ENCODE measurements around the gene EFNA5. TPM values are rescaled to one million over a fixed set of nuclear protein-coding genes. Genes with fewer than 3 reads are reported as not detected.

Gene EFNA5
- total and polyA plus RNA-seq, 2 experiments from 2014 or later = 7.5 to 10.1 TPM

GRCh38 chr5:107555425-107556090, 115.2 kb downstream of the EFNA5 start:
- no peak for DNase-seq (ENCODE audit: low spot score)
- Mint-ChIP-seq H3K27me3 (ENCODE audit: insufficient read depth, low read depth, poor library complexity) (peaks cover 5% of the 10 kb centered on the region), H3K4me1 (peaks cover 47% of the 10 kb centered on the region), H3K4me3 (no peak overlapping the region), H3K36me3 (ENCODE audit: low read depth) (no peaks in the 10 kb centered on the region), H3K9me3 (no peaks in the 10 kb centered on the region; the same call in 2 of the 3 replicates), H3K27ac (no peak overlapping the region)
- no peak for TF ChIP-seq CREB1 (CRISPR knock-in tag; IDR thresholded peaks at IDR 0.05; ENCODE audit: low read depth)
- TF ChIP-seq EZH2phosphoT487 (IDR thresholded peaks at IDR 0.05; ENCODE audit: unreplicated experiment) = no peak
- TF ChIP-seq, protein P1, sequence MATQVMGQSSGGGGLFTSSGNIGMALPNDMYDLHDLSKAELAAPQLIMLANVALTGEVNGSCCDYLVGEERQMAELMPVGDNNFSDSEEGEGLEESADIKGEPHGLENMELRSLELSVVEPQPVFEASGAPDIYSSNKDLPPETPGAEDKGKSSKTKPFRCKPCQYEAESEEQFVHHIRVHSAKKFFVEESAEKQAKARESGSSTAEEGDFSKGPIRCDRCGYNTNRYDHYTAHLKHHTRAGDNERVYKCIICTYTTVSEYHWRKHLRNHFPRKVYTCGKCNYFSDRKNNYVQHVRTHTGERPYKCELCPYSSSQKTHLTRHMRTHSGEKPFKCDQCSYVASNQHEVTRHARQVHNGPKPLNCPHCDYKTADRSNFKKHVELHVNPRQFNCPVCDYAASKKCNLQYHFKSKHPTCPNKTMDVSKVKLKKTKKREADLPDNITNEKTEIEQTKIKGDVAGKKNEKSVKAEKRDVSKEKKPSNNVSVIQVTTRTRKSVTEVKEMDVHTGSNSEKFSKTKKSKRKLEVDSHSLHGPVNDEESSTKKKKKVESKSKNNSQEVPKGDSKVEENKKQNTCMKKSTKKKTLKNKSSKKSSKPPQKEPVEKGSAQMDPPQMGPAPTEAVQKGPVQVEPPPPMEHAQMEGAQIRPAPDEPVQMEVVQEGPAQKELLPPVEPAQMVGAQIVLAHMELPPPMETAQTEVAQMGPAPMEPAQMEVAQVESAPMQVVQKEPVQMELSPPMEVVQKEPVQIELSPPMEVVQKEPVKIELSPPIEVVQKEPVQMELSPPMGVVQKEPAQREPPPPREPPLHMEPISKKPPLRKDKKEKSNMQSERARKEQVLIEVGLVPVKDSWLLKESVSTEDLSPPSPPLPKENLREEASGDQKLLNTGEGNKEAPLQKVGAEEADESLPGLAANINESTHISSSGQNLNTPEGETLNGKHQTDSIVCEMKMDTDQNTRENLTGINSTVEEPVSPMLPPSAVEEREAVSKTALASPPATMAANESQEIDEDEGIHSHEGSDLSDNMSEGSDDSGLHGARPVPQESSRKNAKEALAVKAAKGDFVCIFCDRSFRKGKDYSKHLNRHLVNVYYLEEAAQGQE (IDR thresholded peaks at IDR 0.05; ENCODE audit: unreplicated experiment) = no peak
- TF ChIP-seq, protein P2, sequence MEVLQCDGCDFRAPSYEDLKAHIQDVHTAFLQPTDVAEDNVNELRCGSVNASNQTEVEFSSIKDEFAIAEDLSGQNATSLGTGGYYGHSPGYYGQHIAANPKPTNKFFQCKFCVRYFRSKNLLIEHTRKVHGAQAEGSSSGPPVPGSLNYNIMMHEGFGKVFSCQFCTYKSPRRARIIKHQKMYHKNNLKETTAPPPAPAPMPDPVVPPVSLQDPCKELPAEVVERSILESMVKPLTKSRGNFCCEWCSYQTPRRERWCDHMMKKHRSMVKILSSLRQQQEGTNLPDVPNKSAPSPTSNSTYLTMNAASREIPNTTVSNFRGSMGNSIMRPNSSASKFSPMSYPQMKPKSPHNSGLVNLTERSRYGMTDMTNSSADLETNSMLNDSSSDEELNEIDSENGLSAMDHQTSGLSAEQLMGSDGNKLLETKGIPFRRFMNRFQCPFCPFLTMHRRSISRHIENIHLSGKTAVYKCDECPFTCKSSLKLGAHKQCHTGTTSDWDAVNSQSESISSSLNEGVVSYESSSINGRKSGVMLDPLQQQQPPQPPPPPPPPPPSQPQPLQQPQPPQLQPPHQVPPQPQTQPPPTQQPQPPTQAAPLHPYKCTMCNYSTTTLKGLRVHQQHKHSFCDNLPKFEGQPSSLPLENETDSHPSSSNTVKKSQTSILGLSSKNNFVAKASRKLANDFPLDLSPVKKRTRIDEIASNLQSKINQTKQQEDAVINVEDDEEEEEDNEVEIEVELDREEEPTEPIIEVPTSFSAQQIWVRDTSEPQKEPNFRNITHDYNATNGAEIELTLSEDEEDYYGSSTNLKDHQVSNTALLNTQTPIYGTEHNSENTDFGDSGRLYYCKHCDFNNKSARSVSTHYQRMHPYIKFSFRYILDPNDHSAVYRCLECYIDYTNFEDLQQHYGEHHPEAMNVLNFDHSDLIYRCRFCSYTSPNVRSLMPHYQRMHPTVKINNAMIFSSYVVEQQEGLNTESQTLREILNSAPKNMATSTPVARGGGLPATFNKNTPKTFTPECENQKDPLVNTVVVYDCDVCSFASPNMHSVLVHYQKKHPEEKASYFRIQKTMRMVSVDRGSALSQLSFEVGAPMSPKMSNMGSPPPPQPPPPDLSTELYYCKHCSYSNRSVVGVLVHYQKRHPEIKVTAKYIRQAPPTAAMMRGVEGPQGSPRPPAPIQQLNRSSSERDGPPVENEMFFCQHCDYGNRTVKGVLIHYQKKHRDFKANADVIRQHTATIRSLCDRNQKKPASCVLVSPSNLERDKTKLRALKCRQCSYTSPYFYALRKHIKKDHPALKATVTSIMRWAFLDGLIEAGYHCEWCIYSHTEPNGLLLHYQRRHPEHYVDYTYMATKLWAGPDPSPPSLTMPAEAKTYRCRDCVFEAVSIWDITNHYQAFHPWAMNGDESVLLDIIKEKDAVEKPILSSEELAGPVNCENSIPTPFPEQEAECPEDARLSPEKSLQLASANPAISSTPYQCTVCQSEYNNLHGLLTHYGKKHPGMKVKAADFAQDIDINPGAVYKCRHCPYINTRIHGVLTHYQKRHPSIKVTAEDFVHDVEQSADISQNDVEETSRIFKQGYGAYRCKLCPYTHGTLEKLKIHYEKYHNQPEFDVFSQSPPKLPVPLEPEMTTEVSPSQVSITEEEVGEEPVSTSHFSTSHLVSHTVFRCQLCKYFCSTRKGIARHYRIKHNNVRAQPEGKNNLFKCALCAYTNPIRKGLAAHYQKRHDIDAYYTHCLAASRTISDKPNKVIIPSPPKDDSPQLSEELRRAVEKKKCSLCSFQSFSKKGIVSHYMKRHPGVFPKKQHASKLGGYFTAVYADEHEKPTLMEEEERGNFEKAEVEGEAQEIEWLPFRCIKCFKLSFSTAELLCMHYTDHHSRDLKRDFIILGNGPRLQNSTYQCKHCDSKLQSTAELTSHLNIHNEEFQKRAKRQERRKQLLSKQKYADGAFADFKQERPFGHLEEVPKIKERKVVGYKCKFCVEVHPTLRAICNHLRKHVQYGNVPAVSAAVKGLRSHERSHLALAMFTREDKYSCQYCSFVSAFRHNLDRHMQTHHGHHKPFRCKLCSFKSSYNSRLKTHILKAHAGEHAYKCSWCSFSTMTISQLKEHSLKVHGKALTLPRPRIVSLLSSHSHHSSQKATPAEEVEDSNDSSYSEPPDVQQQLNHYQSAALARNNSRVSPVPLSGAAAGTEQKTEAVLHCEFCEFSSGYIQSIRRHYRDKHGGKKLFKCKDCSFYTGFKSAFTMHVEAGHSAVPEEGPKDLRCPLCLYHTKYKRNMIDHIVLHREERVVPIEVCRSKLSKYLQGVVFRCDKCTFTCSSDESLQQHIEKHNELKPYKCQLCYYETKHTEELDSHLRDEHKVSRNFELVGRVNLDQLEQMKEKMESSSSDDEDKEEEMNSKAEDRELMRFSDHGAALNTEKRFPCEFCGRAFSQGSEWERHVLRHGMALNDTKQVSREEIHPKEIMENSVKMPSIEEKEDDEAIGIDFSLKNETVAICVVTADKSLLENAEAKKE (CRISPR knock-in tag; IDR thresholded peaks at IDR 0.05) = no peak
- no peak for TF ChIP-seq CTCF (conservative IDR thresholded peaks at IDR 0.05; ENCODE audit: low read depth in 2 of 2)
- no peak for TF ChIP-seq EZH2 (IDR thresholded peaks at IDR 0.05; ENCODE audit: low read depth, unreplicated experiment)
- TF ChIP-seq STAT1 (IDR thresholded peaks at IDR 0.05; ENCODE audit: unreplicated experiment) = no peak
- TF ChIP-seq JUNB (IDR thresholded peaks at IDR 0.05; ENCODE audit: unreplicated experiment) = no peak
- TF ChIP-seq NANOG (IDR thresholded peaks at IDR 0.05; ENCODE audit: borderline replicate concordance) = no peak
- TF ChIP-seq, protein P3, sequence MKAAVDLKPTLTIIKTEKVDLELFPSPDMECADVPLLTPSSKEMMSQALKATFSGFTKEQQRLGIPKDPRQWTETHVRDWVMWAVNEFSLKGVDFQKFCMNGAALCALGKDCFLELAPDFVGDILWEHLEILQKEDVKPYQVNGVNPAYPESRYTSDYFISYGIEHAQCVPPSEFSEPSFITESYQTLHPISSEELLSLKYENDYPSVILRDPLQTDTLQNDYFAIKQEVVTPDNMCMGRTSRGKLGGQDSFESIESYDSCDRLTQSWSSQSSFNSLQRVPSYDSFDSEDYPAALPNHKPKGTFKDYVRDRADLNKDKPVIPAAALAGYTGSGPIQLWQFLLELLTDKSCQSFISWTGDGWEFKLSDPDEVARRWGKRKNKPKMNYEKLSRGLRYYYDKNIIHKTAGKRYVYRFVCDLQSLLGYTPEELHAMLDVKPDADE (IDR thresholded peaks at IDR 0.05) = no peak
- Histone ChIP-seq H3K36me3 (ENCODE audit: insufficient read depth) (no peaks in the 10 kb centered on the region), H3K27me3 (ENCODE audit: insufficient read depth) (no peaks in the 10 kb centered on the region), H2AFZ (no peak overlapping the region), H3K27ac (ENCODE audit: low read depth) (no peak overlapping the region), H3F3A (replicated peaks; ENCODE audit: low read depth) (no peaks in the 10 kb centered on the region), H3K4me1 (ENCODE audit: insufficient read depth) (peaks cover 25% of the 10 kb centered on the region), H3K9me2 (ENCODE audit: insufficient read depth) (no peaks in the 10 kb centered on the region), H3K79me2 (replicated peaks; ENCODE audit: insufficient read depth) (peaks cover 4% of the 10 kb centered on the region; the same call in 1 of the 2 replicates), H3K4me3 (no peak overlapping the region), H4K20me1 (replicated peaks; ENCODE audit: insufficient read depth) (no peaks in the 10 kb centered on the region), H3K4me2 (no peak overlapping the region)
- no peak for ATAC-seq
